HepG2 (cell line): ENCODE data around the gene MOAP1. TPM values are rescaled to one million over a fixed set of nuclear protein-coding genes. Genes with fewer than 3 reads are reported as not detected.
A peak's percentile ranks its signal among the peaks of the same experiment; 100 is the strongest.
"Not testable (repeated sequence)": the region's sequence is repeated elsewhere in the genome, so short reads cannot be mapped to it uniquely, and the experiment has no call there.

Experiments used
- HDAC2 ChIP-seq: sonication (generic); formaldehyde crosslinking; IDR thresholded peaks from 2 replicates; pipeline ENCODE4 v1.4.0; 2020; ENCODE audit warnings: missing genetic modification reagents
- HOXA3 ChIP-seq: sonication (generic); formaldehyde crosslinking; IDR thresholded peaks from 2 replicates; pipeline ENCODE4 v1.5.0; 2020; ENCODE audit warnings: missing genetic modification reagents
- KLF9 ChIP-seq: IDR thresholded peaks from 2 replicates; pipeline ENCODE4 v1.6.1; 2016; ENCODE audit warnings: low read depth
- MEF2D ChIP-seq: sonication (generic); formaldehyde crosslinking; IDR thresholded peaks from 2 replicates; pipeline ENCODE4 v1.5.1; 2020; ENCODE audit warnings: mild to moderate bottlenecking, missing genetic modification reagents
- MEIS2 ChIP-seq: sonication (generic); formaldehyde crosslinking; IDR thresholded peaks from 2 replicates; pipeline ENCODE4 v1.9.0; 2021; ENCODE audit warnings: mild to moderate bottlenecking, missing genetic modification reagents
- MIXL1 ChIP-seq: IDR thresholded peaks from 2 replicates; pipeline ENCODE4 v1.6.1; 2016
- NR2F1 ChIP-seq, 2 experiments: fragments of 450-650 bp in 1 of 2; formaldehyde crosslinking in 1 of 2; IDR thresholded peaks; 2 replicates each; pipeline versions ENCODE4 v1.5.0 to v1.6.1; 2016 to 2020; ENCODE audit warnings: mild to moderate bottlenecking in 1 of 2, missing compliant biosample characterization in 1 of 2, missing genetic modification reagents in 1 of 2, moderate library complexity in 1 of 2
- RCOR2 ChIP-seq: IDR thresholded peaks from 2 replicates; pipeline ENCODE4 v1.6.1; 2016; ENCODE audit warnings: missing biosample characterization, missing genetic modification reagents
- RXRA ChIP-seq: sonication (generic); formaldehyde crosslinking; IDR thresholded peaks from 2 replicates; pipeline ENCODE4 v1.5.1; 2020; ENCODE audit warnings: missing genetic modification reagents
- SAP130 ChIP-seq: IDR thresholded peaks from 2 replicates; pipeline ENCODE4 v1.6.1; 2016; ENCODE audit warnings: low read depth
- polyA plus RNA-seq, 8 experiments: library from polyadenylated mRNA; depleted of rRNA in 3 of 8; stranded (reverse) in 7 of 8; unstranded in 1 of 8; fragments of >200 nt; fragmentation: Illumina TruSeq in 4 of 8; extraction: Trizol in 4 of 8; gene quantifications; 2 replicates each; pipeline versions ENCODE4 v1.2.1 to v1.2.3, GENCODE V29; 2011 to 2016; ENCODE audit warnings: low read depth in 4 of 8, missing spikeins in 1 of 8, mixed read lengths in 1 of 8; ENCODE audit not compliant: insufficient read depth in 1 of 8
- total RNA-seq, 5 experiments: library from RNA; depleted of rRNA; stranded (reverse); fragments of >200 nt; fragmentation: Illumina TruSeq; extraction: Trizol; gene quantifications; 2 replicates each; pipeline ENCODE4 v1.2.3, GENCODE V29; 2016; ENCODE audit warnings: low read depth in 1 of 5
- TF ChIP-seq, protein P1 (sequence below): sonication (generic); formaldehyde crosslinking; IDR thresholded peaks from 2 replicates; pipeline ENCODE4 v1.4.0; 2020; ENCODE audit warnings: mild to moderate bottlenecking, missing genetic modification reagents, borderline replicate concordance
- TF ChIP-seq, protein P2 (sequence below), 2 experiments: sonication (generic) in 1 of 2; formaldehyde crosslinking in 1 of 2; IDR thresholded peaks; 2 replicates each; pipeline versions ENCODE4 v1.4.0 to v1.6.1; 2016 to 2020; ENCODE audit warnings: borderline replicate concordance in 1 of 2, low read depth in 1 of 2, mild to moderate bottlenecking in 1 of 2, missing genetic modification reagents in 1 of 2
- TF ChIP-seq, protein P3 (sequence below): sonication (generic); formaldehyde crosslinking; IDR thresholded peaks from 2 replicates; pipeline ENCODE4 v1.4.0; 2020; ENCODE audit warnings: missing genetic modification reagents, low read depth, mild to moderate bottlenecking, borderline replicate concordance
- TF ChIP-seq, protein P4 (sequence below): sonication (generic); formaldehyde crosslinking; conservative IDR thresholded peaks from 2 replicates; pipeline ENCODE4 v1.8.1; 2023; ENCODE audit warnings: missing genetic modification reagents

The MOAP1 gene
- total and polyA plus RNA-seq, 2 of the 13 experiments (the other 11 are each of a cell fraction or from before 2014, with no cell fraction given) = 14.6 to 47.0 TPM

DNA sequence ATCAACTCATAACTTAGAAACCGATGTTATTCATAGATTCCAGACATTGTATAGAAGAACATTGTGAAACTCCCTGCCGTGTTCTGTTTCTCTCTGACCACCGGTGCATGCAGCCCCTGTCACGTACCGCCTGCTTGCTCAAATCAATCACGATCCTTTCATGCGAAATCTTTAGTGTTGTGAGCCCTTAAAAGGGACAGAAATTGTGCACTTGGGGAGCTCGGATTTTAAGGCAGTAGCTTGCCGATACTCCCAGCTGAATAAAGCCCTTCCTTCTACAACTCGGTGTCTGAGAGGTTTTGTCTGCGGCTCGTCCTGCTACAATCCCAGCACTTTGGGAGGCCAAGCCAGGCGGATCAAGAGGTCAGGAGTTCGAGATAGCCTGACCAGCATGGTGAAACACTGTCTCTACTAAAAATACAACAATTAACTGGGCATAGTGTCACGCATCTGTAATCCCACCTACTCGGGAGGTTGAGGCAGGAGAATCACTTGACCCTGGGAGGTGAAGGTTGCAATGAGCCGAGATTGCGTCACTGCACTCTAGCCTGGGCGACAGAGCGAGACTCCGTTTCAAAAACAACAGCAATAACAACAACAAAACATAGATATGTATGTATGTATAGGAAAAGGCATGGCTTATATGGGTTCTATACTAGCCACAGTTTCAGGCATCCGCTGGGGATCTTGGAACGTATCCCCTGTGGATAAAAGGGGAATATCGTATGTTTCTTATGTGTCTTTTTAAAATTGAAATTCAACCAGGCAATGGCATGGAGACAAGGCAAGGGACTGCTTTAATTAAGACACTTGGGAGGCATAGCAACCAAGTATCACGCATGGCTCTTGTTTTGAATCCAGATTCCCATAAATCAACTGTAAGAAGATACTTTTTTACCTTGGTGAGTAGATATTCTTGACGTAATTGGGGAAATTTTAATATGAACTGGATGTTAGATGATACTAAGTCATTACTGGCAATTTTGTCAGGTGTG, 19.1 kb downstream of the MOAP1 start (continued):
- TF ChIP-seq, protein P1, sequence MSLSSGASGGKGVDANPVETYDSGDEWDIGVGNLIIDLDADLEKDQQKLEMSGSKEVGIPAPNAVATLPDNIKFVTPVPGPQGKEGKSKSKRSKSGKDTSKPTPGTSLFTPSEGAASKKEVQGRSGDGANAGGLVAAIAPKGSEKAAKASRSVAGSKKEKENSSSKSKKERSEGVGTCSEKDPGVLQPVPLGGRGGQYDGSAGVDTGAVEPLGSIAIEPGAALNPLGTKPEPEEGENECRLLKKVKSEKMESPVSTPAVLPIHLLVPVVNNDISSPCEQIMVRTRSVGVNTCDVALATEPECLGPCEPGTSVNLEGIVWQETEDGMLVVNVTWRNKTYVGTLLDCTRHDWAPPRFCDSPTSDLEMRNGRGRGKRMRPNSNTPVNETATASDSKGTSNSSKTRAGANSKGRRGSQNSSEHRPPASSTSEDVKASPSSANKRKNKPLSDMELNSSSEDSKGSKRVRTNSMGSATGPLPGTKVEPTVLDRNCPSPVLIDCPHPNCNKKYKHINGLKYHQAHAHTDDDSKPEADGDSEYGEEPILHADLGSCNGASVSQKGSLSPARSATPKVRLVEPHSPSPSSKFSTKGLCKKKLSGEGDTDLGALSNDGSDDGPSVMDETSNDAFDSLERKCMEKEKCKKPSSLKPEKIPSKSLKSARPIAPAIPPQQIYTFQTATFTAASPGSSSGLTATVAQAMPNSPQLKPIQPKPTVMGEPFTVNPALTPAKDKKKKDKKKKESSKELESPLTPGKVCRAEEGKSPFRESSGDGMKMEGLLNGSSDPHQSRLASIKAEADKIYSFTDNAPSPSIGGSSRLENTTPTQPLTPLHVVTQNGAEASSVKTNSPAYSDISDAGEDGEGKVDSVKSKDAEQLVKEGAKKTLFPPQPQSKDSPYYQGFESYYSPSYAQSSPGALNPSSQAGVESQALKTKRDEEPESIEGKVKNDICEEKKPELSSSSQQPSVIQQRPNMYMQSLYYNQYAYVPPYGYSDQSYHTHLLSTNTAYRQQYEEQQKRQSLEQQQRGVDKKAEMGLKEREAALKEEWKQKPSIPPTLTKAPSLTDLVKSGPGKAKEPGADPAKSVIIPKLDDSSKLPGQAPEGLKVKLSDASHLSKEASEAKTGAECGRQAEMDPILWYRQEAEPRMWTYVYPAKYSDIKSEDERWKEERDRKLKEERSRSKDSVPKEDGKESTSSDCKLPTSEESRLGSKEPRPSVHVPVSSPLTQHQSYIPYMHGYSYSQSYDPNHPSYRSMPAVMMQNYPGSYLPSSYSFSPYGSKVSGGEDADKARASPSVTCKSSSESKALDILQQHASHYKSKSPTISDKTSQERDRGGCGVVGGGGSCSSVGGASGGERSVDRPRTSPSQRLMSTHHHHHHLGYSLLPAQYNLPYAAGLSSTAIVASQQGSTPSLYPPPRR (CRISPR knock-in tag) = 0 out of 2 replicates have a peak, but pooled peaks have one; percentile 47
- TF ChIP-seq MEF2D (0 out of 2 replicates have a peak, but pooled peaks have one; percentile 22), RCOR2 (CRISPR knock-in tag) (0 out of 2 replicates have a peak, but pooled peaks have one; percentile 7), MIXL1 (CRISPR knock-in tag) (0 out of 2 replicates have a peak, but pooled peaks have one; percentile 38), HDAC2 (CRISPR knock-in tag) (peak; percentile 41; the same call in 1 of the 2 replicates), MEIS2 (CRISPR knock-in tag) (0 out of 2 replicates have a peak, but pooled peaks have one; percentile 42), HOXA3 (CRISPR knock-in tag) (0 out of 2 replicates have a peak, but pooled peaks have one; percentile 22), KLF9 (CRISPR knock-in tag) (0 out of 2 replicates have a peak, but pooled peaks have one; percentile 40), RXRA (CRISPR knock-in tag) (0 out of 2 replicates have a peak, but pooled peaks have one; percentile 26), SAP130 (CRISPR knock-in tag) (peak; percentile 66), NR2F1 (CRISPR knock-in tag; IDR thresholded peaks at IDR 0.05) (0 out of 4 replicates have a peak, but pooled peaks of 1 of the 2 experiments have one; percentile 9)
- TF ChIP-seq, protein P2, sequence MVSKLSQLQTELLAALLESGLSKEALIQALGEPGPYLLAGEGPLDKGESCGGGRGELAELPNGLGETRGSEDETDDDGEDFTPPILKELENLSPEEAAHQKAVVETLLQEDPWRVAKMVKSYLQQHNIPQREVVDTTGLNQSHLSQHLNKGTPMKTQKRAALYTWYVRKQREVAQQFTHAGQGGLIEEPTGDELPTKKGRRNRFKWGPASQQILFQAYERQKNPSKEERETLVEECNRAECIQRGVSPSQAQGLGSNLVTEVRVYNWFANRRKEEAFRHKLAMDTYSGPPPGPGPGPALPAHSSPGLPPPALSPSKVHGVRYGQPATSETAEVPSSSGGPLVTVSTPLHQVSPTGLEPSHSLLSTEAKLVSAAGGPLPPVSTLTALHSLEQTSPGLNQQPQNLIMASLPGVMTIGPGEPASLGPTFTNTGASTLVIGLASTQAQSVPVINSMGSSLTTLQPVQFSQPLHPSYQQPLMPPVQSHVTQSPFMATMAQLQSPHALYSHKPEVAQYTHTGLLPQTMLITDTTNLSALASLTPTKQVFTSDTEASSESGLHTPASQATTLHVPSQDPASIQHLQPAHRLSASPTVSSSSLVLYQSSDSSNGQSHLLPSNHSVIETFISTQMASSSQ (IDR thresholded peaks at IDR 0.05; ENCODE audit: low read depth) = 0 out of 2 replicates have a peak, but pooled peaks have one; percentile 26
- TF ChIP-seq, protein P2 (CRISPR knock-in tag; IDR thresholded peaks at IDR 0.05; ENCODE audit: borderline replicate concordance) = not testable (repeated sequence)
- TF ChIP-seq, protein P3, sequence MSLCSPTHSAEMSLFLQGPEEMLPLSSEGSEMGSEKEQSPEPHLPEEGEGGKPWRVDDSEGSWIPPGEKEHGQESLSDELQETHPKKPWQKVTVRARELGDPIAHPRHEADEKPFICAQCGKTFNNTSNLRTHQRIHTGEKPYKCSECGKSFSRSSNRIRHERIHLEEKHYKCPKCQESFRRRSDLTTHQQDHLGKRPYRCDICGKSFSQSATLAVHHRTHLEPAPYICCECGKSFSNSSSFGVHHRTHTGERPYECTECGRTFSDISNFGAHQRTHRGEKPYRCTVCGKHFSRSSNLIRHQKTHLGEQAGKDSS = 0 out of 2 replicates have a peak, but pooled peaks have one; percentile 40
- TF ChIP-seq, protein P4, sequence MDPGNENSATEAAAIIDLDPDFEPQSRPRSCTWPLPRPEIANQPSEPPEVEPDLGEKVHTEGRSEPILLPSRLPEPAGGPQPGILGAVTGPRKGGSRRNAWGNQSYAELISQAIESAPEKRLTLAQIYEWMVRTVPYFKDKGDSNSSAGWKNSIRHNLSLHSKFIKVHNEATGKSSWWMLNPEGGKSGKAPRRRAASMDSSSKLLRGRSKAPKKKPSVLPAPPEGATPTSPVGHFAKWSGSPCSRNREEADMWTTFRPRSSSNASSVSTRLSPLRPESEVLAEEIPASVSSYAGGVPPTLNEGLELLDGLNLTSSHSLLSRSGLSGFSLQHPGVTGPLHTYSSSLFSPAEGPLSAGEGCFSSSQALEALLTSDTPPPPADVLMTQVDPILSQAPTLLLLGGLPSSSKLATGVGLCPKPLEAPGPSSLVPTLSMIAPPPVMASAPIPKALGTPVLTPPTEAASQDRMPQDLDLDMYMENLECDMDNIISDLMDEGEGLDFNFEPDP (CRISPR knock-in tag) = 0 out of 2 replicates have a peak, but pooled peaks have one; percentile 81
